ENCODE data around the gene COG5.
"Not testable (repeated sequence)": the region's sequence is repeated elsewhere in the genome, so short reads cannot be mapped to it uniquely, and the experiment has no call there.

Gene COG5

DNA sequence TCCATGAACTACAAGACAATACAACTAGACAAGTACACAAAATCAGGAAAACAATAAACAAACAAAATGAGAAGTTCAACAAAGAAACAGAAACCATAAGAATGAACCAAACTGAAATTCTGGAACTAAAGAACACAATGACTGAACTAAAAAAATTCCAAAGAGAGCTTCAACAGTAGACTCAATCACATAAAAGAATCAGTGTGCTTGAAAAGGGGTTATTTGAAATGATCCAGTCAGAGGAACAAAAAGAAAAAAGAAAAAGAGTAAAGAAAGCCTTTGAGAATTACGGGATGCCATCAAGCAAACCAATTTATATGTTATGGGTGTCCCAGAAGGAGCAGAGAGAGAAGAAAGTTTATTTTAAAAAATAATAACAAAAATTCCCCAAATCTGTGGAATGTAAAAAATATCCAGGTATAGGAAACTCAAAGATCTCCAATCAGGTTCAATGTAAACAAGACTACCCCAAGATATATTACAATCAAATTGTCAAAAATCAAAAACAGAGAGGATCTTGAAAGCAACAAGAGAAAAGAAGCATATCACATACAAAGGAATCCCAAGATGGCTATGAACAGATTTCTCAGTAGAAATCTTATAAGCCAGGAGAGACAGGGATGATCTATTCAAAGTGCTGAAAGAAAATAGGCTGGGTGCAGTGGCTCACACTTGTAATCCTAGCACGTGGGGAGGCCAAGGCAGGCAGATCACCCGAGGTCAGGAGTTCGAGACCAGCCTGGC, 18.7 kb downstream of the COG5 start:
- H3K27ac ChIP-seq, result no peak overlapping the region
- POLR2A ChIA-PET (ENCODE audit: low non-redundant PET), result no interaction called here
- CTCF ChIA-PET, result no interaction called here
- DNase-seq (ENCODE audit: low spot score), result no peak
- TF ChIP-seq, protein P1, sequence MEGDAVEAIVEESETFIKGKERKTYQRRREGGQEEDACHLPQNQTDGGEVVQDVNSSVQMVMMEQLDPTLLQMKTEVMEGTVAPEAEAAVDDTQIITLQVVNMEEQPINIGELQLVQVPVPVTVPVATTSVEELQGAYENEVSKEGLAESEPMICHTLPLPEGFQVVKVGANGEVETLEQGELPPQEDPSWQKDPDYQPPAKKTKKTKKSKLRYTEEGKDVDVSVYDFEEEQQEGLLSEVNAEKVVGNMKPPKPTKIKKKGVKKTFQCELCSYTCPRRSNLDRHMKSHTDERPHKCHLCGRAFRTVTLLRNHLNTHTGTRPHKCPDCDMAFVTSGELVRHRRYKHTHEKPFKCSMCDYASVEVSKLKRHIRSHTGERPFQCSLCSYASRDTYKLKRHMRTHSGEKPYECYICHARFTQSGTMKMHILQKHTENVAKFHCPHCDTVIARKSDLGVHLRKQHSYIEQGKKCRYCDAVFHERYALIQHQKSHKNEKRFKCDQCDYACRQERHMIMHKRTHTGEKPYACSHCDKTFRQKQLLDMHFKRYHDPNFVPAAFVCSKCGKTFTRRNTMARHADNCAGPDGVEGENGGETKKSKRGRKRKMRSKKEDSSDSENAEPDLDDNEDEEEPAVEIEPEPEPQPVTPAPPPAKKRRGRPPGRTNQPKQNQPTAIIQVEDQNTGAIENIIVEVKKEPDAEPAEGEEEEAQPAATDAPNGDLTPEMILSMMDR (conservative IDR thresholded peaks at IDR 0.05; ENCODE audit: low read depth), result no peak

DNA sequence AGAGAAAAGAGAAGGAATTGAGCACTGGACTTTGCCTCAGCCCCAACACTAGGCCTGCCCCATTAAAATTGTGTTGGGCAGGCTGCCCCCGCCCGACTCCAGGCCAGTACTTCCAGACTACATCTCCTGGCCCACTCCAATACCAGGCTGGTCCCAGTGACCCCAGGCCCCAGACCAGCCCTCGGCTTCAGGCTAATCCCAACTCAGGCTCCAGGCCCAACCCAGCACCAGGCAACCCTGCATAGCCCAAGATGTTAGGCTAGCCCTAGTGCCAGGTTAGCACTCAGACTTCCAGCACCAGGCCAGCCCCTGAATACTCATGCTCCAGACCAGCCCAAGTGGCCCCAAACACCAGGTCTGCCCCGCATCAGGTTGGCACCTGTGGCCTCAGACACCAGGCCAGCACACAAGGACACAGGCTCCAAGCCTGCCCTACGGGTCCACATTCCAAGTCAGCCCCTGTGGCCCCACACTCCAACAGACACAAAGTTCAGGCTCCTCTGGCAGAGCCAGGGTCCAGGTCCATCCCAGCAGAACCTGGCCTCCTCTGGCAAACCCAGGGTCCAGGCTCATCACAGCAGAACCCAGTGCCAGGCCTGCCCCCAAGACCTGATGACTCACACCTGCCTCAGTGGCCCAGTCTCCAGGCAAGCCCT, 20.3 kb downstream of the COG5 start:
- H3K27ac ChIP-seq, result no peak overlapping the region
- TF ChIP-seq, protein P1 (conservative IDR thresholded peaks at IDR 0.05; ENCODE audit: low read depth), result no peak
- DNase-seq (ENCODE audit: low spot score), result no peak
- ChIA-PET CTCF (no interaction called here), POLR2A (ENCODE audit: low non-redundant PET) (no interaction called here)

DNA sequence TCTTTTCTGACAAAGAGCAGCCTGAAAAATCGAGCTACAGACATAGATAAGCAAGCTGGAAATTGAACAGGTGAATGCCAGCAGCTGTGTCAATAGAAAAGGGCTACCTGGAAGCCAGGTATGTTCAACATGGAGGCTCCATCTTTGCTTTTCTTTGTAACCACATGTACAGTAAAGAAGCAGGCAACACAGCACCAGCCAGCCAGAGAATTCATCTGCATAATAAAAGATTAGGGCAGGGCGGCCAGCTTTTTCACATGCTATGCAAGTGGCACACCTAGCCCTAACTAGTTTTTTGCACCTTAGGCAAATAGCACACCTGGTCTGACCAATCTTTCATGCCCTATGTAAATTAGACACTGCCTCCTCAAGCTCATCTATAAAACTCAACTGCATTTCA, 25.7 kb downstream of the COG5 start:
- ChIA-PET CTCF (no interaction called here), POLR2A (ENCODE audit: low non-redundant PET) (no interaction called here)
- TF ChIP-seq, protein P1 (conservative IDR thresholded peaks at IDR 0.05; ENCODE audit: low read depth), result no peak
- no peak overlapping the region for H3K27ac ChIP-seq
- DNase-seq (ENCODE audit: low spot score), result no peak

DNA sequence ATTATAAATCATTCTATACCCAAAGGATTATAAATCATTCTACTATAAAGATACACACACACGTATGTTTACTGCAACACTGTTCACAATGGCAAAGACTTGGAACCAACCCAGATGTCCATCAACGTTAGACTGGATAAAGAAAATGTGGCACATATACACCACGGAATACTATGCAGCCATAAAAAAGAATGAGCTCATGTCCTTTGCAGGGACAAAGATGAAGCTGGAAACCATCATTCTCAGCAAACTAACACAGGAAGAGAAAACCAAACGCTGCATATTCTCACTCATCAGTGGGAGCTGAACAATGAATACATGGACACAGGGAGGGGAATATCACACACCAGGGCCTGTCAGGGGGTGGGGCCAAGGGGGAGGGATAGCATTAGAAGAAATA, 26.5 kb downstream of the COG5 start:
- POLR2A ChIA-PET (ENCODE audit: low non-redundant PET); DNase-seq (ENCODE audit: low spot score); H3K27ac ChIP-seq; CTCF ChIA-PET: not testable (repeated sequence)

DNA sequence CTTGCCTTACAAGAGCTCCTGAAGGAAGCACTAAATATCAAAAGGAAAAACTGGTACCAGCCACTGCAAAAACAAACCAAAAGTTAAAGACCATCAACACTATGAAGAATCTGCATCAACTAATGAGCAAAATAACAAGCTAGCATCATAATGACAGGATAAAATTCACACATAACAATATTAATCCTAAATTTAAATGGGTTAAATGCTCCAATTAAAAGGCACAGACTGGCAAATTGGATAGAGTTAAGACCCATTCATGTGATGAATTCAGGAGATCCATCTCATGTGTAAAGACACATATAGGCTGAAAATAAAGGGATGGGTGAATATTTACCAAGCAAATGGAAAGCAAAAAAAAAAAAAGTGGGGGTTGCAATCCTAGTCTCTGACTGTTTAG, 29.6 kb downstream of the COG5 start:
- POLR2A ChIA-PET (ENCODE audit: low non-redundant PET), result no interaction called here
- TF ChIP-seq, protein P1 (conservative IDR thresholded peaks at IDR 0.05; ENCODE audit: low read depth), result no peak
- H3K27ac ChIP-seq, result no peak overlapping the region
- DNase-seq (ENCODE audit: low spot score), result no peak
- CTCF ChIA-PET, result interaction anchor here (0.6 kb wide), 1 partner anchor 108 kb away, joined by 3 read pairs; no protein-coding TSS in a partner anchor

DNA sequence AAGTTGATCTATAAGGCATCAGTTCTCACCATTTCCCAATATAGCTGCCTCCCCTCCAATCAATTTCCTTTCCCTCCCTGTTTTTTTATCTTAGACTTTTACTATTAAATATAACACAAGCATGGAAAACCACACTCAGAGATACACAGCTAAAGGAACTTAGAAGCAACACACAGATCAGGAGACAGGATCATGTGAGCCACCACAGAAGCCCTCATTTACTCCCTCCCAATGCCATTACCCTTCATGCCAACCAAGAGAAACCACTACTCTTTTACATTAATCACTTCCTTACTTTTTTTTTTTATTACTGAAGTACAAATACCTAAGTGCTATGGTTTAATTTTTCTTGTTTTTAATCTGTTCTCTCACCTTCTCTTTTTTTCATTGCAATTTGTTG, 33.0 kb downstream of the COG5 start:
- H3K27ac ChIP-seq, result no peak overlapping the region
- ChIA-PET CTCF (no interaction called here), POLR2A (ENCODE audit: low non-redundant PET) (no interaction called here)
- TF ChIP-seq, protein P1 (conservative IDR thresholded peaks at IDR 0.05; ENCODE audit: low read depth), result no peak
- no peak for DNase-seq (ENCODE audit: low spot score)

DNA sequence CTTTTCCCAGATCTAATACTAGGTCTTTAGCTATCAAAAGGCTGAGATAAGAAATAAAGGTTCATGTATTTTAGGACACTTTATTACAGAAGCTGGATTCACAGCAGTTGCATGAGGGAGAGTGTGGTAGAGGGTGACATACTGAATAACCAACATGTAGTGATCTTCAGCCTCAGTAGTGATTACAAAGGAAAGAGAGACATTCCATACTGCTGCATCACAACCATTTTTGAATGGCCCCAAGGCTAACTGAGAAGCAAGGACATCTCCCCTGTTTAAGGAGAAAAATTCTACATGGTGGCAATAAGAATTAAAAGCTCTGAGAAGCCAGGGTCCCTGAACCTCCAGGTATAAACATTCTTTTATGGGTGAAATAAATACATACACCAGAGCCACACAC, 35.3 kb downstream of the COG5 start:
- CTCF ChIA-PET, result interaction anchor here (0.6 kb wide), 1 partner anchor 148 kb away, joined by 3 read pairs; no protein-coding TSS in a partner anchor
- TF ChIP-seq, protein P1 (conservative IDR thresholded peaks at IDR 0.05; ENCODE audit: low read depth), result no peak
- DNase-seq (ENCODE audit: low spot score), result peak; percentile 55
- POLR2A ChIA-PET (ENCODE audit: low non-redundant PET), result no interaction called here
- H3K27ac ChIP-seq, result no peak overlapping the region
